Activated effector memory CD4-positive, alpha-beta T cell treated with Interleukin-2 at 50 U/mL for 16 hours (primary cell): ENCODE data around the gene GTF2H2C.
"Not testable (repeated sequence)": the region's sequence is repeated elsewhere in the genome, so short reads cannot be mapped to it uniquely, and the experiment has no call there.

Experiments used
- DNase-seq: peaks from one replicate; pipeline ENCODE4 v3.0.0-alpha.2; 2020

Gene GTF2H2C

DNA sequence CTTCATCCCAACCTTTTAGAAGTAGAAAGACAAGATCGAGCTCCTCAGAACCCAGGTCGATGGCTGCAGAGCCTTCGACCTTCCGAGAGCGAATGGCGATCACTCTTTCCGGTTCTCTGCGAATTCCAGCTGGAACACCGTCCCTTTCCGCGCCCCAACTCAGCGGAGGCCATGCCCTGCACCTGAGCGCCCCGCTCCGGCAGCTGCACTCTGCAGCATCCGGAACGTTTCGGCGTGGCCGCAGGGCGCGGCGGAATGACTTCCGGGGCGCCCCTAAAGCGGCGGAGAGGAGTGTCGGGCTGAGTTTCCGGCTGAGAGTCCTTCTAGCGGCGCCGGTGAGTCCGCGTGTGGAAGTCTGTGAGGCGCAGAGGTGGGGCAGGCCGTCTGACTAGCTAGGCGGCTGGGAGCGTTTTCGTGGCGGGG, at the start of gene GTF2H2C:
TSS of gene GTF2H2C (plus strand) at position 284 of the 423 bp plus-strand sequence. CDS start 4,942 bp downstream, outside the sequence.
- DNase-seq, result peak; percentile 70

DNA sequence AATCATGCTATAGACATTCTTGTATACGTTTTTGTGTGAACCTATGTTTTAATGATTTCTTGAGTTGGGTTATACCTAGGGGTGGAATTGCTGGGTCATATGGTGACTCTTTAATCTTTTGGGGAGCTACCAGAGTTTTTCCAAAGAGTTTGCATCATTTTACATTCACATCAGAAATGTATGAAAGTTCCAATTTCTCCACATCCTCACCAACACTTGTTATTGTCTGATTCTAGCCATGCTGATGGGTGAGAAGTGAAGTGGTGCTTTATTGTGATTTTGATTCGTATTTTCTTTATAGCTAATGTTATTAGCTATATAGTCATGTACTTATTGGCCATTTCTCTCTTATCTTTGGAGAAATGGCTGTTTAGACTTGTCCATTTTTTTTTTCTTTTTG, 49.3 kb upstream of the GTF2H2C start:
- no peak for DNase-seq

DNA sequence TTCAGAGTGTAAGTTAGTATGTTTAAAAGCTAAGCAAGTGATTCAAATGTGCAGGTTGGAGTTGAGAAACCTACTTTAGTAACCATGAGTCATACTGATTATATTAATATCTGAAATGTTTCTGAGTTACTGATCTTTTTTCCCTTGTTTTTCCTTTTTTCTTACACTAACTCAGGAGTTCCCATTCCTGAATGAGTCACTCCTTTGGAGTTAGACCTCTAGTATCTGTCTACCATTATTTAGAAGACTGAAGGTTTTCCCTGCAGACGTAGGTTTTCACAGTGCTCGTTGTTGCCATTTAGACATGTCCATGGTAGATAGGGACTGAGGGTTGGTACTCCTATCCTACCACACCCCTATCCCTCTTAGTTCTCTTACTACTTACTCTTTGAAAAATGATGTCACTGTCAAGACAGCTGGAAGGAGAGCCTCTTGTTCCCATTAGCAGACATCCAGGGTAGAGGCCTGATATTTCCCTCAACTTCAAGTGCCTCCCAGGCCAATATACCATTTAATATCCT, 47.2 kb upstream of the GTF2H2C start:
- no peak for DNase-seq

DNA sequence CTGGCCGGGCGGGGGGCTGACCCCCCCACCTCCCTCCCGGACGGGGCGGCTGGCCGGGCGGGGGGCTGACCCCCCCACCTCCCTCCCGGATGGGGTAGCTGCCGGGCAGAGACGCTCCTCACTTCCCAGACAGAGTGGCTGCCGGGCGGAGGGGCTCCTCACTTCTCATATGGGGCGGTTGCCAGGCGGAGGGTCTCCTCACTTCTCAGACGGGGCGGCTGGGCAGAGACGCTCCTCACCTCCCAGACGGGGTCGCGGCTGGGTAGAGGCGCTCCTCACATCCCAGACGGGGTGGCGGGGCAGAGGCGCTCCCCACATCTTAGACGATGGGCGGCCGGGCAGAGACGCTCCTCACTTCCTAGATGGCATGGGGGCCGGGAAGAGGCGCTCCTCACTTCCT, 44.4 kb upstream of the GTF2H2C start:
- DNase-seq, result not testable (repeated sequence)

DNA sequence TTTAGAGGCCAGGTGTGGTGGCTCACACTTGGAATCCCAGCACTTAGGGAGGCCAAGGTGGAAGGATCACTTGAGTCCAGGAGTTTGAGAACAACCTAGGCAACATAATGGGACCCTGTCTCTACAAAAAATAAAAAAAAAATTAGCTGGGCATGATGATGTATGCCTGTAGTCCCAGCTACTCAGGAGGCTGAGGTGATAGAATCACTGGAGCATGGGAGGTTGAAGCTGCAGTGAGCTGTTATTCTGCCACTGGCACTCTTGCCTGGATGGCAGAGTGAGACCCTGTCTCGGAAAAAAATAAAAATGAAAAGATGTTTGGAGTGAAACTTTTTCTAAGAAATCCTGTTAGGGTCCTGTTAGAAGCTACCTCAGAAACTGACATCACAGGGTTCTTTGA, 43.2 kb upstream of the GTF2H2C start:
- no peak for DNase-seq

DNA sequence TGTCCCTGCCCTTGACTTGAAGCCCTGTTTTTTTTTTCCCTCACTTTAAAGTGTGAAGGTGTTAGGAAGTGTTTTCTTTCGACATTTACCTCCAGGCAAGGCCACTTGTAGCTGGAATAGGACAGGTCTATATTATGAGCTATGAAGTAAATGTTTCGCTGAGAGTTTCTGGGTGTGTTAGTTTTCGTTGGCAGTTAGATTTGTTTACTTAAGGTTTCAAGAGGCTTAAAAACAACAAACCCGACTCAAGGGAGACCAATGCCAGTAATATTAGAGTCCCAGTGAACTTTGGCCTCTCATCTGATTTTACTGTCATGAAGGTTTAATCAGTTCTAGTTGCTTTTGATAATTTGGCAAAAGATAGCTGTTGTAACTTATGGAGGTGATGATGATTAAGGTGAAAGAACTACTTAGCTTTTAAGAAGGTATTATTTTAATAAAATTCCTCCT, 42.2 kb upstream of the GTF2H2C start:
- DNase-seq, result no peak

DNA sequence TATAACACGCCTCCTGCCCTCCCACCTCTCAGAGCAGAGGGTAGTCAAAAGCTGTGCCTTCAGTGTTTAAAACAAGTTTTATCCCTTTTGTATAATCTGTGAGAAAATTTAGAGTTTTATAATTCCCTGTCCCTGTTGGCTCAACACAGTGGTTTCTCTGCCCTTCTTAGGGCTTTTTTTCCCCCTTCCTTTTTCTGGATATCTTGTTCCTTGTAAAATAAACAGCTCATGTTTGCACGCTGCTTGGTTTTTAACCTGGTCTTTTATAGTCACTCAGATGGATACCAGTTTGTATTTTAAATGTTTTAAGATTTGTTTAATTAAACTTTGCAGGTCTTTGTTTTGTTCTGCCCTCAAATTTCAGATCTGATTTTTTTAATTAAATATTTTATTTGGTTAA, 40.7 kb upstream of the GTF2H2C start:
- DNase-seq, result no peak

GRCh38 chr5:69522035-69522434, 38.0 kb upstream of the GTF2H2C start:
- no peak for DNase-seq

DNA sequence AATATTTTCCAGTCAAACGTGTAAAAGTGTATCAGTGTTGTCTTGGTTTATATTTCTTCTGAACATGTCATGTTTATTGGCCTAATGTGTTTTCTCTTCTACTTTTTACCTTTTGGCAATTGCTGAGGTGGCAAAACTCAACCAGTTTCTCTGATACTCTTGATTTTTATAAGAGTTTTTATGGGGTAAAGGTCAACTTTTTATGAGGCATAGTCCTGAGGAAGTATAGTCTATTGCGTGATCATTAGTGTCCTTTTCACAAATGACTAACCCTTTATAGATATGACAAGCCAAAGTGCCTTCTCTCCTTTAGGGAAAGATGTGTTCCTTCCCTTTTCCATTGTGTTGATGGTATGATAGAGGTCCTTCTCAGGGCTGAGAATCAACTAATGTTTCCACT, 34.5 kb upstream of the GTF2H2C start:
- DNase-seq, result no peak

DNA sequence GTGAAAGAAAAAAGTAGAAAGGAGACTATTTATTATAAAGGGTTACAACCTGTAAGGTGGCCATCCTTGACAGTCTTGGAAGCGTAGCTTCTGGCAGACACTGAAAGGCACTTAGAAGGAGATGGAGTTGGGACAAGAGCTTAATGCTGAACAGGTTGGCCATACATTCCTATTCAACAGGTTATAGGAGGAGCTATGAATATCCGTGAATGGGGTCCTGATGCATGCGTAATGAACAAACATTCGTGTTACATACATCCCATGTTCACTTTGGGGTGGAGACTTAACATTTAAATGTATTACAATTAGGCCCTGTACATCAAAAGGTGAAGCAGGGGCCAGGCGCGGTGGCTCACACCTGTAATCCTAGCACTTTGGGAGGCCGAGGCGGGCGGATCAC, 33.3 kb upstream of the GTF2H2C start:
- no peak for DNase-seq

GRCh38 chr5:69527128-69527770, 32.7 kb upstream of the GTF2H2C start:
- no peak for DNase-seq

GRCh38 chr5:69528035-69528434, 32.0 kb upstream of the GTF2H2C start:
- DNase-seq, result no peak

DNA sequence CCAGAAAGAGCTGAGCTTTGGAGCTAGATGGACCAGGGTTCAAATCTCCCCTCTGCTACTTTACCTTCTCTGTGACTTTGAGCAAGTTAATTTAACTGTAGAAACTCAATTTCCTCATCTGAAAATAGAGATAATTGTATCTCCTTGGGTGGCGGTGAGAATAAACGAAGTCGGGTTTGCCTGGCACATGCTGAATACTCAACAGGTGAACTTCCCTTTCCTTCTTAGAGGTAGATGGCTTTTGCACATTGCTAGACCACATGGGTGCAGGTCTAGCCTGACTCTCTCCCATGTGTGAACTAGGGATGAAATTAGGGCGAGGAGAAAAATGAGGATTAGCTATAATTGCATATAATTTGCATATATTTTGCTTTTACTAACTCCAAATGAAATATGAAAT, 31.4 kb upstream of the GTF2H2C start:
- no peak for DNase-seq

DNA sequence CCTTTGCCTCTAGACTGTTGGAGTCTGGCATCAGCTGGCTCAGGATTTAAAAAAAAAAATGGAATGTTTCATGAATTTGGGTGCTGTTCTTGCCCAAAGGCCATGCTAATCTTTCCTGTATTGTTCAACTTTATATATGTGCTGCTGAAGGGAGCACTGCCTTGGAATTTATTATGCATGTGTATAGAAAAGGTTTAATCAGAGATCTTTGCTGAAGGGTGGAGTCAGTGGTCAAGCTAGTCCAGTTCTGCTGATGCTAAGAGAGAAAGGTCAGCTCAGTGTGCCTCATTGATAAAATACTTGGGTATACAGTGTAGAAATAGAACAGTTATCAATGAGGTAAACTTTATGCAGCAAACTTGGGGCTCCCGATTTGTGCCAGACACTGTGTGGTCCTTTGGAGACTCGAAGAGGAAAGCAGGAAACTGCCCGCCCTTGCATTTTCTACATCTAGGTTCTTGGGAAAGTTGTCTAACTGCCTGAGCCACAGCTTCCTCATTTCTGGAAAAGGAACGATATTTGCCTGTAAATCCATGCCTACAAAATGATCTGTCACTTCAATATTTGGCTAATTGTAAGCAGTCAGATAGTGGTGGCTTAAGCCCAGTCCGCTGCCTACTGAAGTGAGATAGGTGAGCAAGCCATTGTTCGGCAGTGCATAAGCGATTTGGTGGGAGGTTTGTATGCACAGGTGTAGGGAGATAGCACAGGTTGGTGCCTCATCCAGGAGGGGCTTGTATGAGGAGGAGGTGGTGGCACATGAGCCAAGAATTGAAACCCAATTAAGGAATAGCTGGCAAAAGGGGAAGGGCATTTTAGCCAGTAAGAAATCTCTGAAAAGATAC, 29.2 kb upstream of the GTF2H2C start:
- no peak for DNase-seq

DNA sequence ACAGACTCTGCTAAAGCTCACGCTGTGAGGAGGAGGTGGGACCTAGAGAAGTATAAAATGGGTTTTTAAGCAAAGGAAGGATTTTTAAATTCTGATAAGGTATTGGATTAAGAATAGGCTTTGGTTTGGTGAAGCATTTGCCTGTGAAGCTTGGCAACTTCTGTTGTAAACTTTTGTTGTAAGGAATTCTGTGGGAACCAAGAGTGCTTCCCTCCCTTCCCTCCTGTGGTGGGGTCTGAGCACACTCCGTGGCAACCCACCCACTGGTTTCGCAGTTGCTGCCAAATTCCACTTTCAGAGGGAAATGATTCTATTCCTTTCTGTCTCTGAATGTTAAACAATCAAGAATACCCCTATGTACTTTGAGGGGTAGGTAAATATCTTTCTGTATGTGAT, 28.6 kb upstream of the GTF2H2C start:
- DNase-seq, result no peak

- DNase-seq, result not testable (repeated sequence)
Measured at GRCh38 chr5:69537911-69538310, 22.1 kb upstream of the GTF2H2C start.

DNA sequence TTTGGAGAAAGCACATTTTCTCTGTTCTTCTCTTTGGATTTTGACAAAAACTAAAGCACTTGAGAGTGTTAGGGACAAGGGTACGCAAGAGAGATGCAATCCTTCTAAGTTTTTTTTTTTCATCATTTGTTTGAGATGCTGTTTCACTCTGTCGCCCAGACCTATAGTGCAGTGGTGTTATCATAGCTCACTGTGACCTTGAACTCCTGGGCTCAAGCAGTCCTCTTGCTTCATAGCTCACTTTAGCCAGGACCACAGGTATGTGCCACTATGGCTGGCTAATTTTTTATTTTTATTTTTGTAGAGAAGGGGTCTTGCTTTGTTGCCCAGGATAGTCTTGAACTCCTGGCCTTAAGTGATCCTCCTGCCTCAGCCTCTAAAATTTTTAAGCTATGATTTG, 21.3 kb upstream of the GTF2H2C start:
- DNase-seq, result not testable (repeated sequence)

DNA sequence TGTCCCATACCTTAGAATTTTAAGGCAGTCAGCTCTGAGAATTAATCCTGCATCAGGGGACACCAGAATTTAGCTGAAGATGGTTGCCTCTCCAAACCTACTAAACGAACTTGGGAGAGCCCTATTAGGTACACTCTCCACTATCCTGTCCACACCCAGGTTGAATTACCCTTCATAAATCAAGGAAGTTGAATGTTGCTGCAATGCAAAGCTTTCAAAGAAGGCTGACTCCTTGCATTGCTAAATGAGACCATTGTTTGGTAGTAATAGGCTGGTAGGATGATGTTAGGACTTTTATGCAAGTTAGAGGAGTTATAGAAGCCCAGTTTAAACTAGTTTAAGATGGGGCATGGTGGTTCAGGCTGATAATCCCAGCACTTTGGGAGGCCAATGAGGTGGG, 18.6 kb upstream of the GTF2H2C start:
- DNase-seq, result not testable (repeated sequence)

- not testable (repeated sequence) for DNase-seq
Measured at GRCh38 chr5:69542838-69543618, 17.0 kb upstream of the GTF2H2C start.

DNA sequence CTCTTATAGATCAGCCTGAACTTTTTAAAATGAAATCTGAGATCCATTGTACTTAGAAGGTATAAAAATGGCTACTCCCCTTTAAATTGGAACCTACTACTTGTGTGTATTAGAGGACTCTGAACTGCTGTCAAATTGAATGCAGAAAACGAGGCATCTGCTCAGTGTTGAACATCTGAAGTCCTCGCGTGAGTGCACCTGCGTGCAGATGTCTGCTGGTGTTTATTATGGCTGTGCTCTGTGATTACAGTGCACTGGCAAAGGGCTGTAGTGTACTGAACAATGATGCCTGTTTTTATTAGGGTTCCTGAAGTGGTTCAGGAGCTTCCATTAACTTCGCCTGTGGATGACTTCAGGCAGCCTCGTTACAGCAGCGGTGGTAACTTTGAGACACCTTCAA, 15.4 kb upstream of the GTF2H2C start:
- not testable (repeated sequence) for DNase-seq

GRCh38 chr5:69560587-69561431, 818 bp downstream of the GTF2H2C start:
- not testable (repeated sequence) for DNase-seq

- DNase-seq, result not testable (repeated sequence)
Measured at GRCh38 chr5:69566172-69566571, 6.2 kb downstream of the GTF2H2C start.
